ENCODE data around the gene SPOCK1. TPM values are rescaled to one million over a fixed set of nuclear protein-coding genes. Genes with fewer than 3 reads are reported as not detected.

The SPOCK1 gene
- total and polyA plus RNA-seq, 2 of the 4 experiments (the other 2 are of a cell fraction) = 5.0 to 20.3 TPM

- no peaks in the 10 kb centered on the region; the same call in 1 of the 2 replicates for H3K27me3 ChIP-seq (ENCODE audit: control insufficient read depth, insufficient read depth, low read length)
- DNase-seq (no peak), ATAC-seq (ENCODE audit: low read depth) (no peak)
- no peak for TF ChIP-seq BHLHE40 (IDR thresholded peaks at IDR 0.05; ENCODE audit: low read depth, low read length)
- no peak for TF ChIP-seq RCOR1 (IDR thresholded peaks at IDR 0.05; ENCODE audit: insufficient replicate concordance, low read length)
- no peak for TF ChIP-seq MAZ (IDR thresholded peaks at IDR 0.05; ENCODE audit: borderline replicate concordance, low read depth, low read length)
- TF ChIP-seq CTCF (conservative IDR thresholded peaks at IDR 0.05; ENCODE audit: low read depth, low read length) = no peak
- TF ChIP-seq CEBPB (IDR thresholded peaks at IDR 0.05; ENCODE audit: low read depth, low read length) = no peak
- TF ChIP-seq RFX5 (IDR thresholded peaks at IDR 0.05; ENCODE audit: low read depth, low read length) = no peak
- TF ChIP-seq NFE2L2 (IDR thresholded peaks at IDR 0.05; ENCODE audit: low read depth, low read length) = no peak
- TF ChIP-seq FOS (IDR thresholded peaks at IDR 0.05; ENCODE audit: low read depth, low read length) = no peak
- TF ChIP-seq MXI1 (IDR thresholded peaks at IDR 0.05; ENCODE audit: borderline replicate concordance, low read depth, low read length) = no peak
- no peak for TF ChIP-seq MAFK (IDR thresholded peaks at IDR 0.05; ENCODE audit: low read depth, low read length)
- TF ChIP-seq SMC3 (IDR thresholded peaks at IDR 0.05; ENCODE audit: low read depth, low read length) = no peak
- no peak for TF ChIP-seq POLR2A (IDR thresholded peaks at IDR 0.05; ENCODE audit: low read depth, low read length)
- no peak for TF ChIP-seq USF2 (IDR thresholded peaks at IDR 0.05; ENCODE audit: low read depth, low read length)
- CTCF ChIA-PET = interaction anchor here (1.1 kb wide), 1 partner anchor 370 kb away, joined by 3 read pairs; no protein-coding TSS in a partner anchor
- H3K79me1 ChIP-seq (ENCODE audit: low read depth in 1 of 2, low read length in 2 of 2) = no peaks in the 10 kb centered on the region
- H2BK15ac ChIP-seq (ENCODE audit: low read depth, low read length) = no peak overlapping the region
- dilution Hi-C loops (cut with HindIII; ENCODE audit: low sequenced_read_pairs, unreplicated experiment) = no loop called here
- H3K23ac ChIP-seq (ENCODE audit: low read depth, low read length) = no peak overlapping the region
- H3K56ac ChIP-seq (ENCODE audit: extremely low read depth, insufficient read depth, low read length) = no peak overlapping the region
- H3K9me1 ChIP-seq (ENCODE audit: insufficient read depth, low read length) = 0 out of 2 replicates have a peak, but pooled peaks cover 5% of the 10 kb centered on the region
- in situ Hi-C loops (cut with MboI; ENCODE audit: low sequenced_read_pairs) = no loop called here
- no peak overlapping the region for H4K91ac ChIP-seq (ENCODE audit: insufficient read depth, low read depth, low read length)
- no peak overlapping the region for H3K18ac ChIP-seq (ENCODE audit: low read depth, low read length)
- no peaks in the 10 kb centered on the region for H4K20me1 ChIP-seq (ENCODE audit: insufficient read depth, low read length)
- no TSS peak for BruUV-seq (replicated peaks)
- no peak overlapping the region for H4K8ac ChIP-seq (ENCODE audit: low read depth in 2 of 2, low read length in 2 of 2)
- no peak overlapping the region for H2BK120ac ChIP-seq (ENCODE audit: low read depth, low read length)
- H2BK20ac ChIP-seq (ENCODE audit: low read depth, low read length) = no peak overlapping the region; the same call in 1 of the 2 replicates
- no peak overlapping the region for H3K4me3 ChIP-seq (ENCODE audit: insufficient read depth, low read depth, low read length)
- no peaks in the 10 kb centered on the region for H3K4me1 ChIP-seq (ENCODE audit: control insufficient read depth, insufficient read depth, low read length)
- no peak overlapping the region for H2AFZ ChIP-seq (replicated peaks; ENCODE audit: low read length, poor library complexity)
- intact Hi-C loops (cut with micrococcal nuclease) = no loop called here
- no peak overlapping the region for H3K4ac ChIP-seq (ENCODE audit: low read depth, low read length)
- no peak overlapping the region for H2BK5ac ChIP-seq (ENCODE audit: low read depth, low read length, poor library complexity, severe bottlenecking)
- no peak overlapping the region for H3K27ac ChIP-seq (ENCODE audit: insufficient read depth, low read length)
- H2AK5ac ChIP-seq (ENCODE audit: low read depth, low read length) = no peak overlapping the region
- no peak overlapping the region for H4K5ac ChIP-seq (ENCODE audit: low read depth, low read length)
- no peaks in the 10 kb centered on the region for H3K9me3 ChIP-seq (ENCODE audit: control insufficient read depth, insufficient read depth, low read length)
- H2AK9ac ChIP-seq (replicated peaks; ENCODE audit: low read depth, low read length, poor library complexity) = no peak overlapping the region
- H3K4me2 ChIP-seq (ENCODE audit: low read depth, low read length) = no peak overlapping the region
- no peak overlapping the region for H3K14ac ChIP-seq (replicated peaks; ENCODE audit: low read depth, low read length)
- no peak overlapping the region for H3K9ac ChIP-seq (ENCODE audit: low read depth, low read length)
- whole genome bisulfite sequencing, 2 experiments (ENCODE audit: extremely low coverage in 2 of 2, insufficient read length in 1 of 2) = 40% methylated on average over 1 of the region's 2 CpGs; no CpG with 5 or more reads in 1 of the 2 experiments
- no peaks in the 10 kb centered on the region for H3K36me3 ChIP-seq (ENCODE audit: control insufficient read depth, insufficient read depth, low read length)
- POLR2A ChIA-PET (ENCODE audit: unreplicated experiment) = no interaction called here
These were observed 317.5 kb downstream of the SPOCK1 start for GRCh38 chr5:137181667-137182066.

Measured in IMR-90 (cell line).